ENCODE measurements around the gene HPCAL1. TPM values are rescaled to one million over a fixed set of nuclear protein-coding genes. Genes with fewer than 3 reads are reported as not detected.
"Not testable (repeated sequence)": the region's sequence is repeated elsewhere in the genome, so short reads cannot be mapped to it uniquely, and the experiment has no call there.

The HPCAL1 gene
- total RNA-seq, 1 donor from 2014 or later = 77.1 TPM

DNA sequence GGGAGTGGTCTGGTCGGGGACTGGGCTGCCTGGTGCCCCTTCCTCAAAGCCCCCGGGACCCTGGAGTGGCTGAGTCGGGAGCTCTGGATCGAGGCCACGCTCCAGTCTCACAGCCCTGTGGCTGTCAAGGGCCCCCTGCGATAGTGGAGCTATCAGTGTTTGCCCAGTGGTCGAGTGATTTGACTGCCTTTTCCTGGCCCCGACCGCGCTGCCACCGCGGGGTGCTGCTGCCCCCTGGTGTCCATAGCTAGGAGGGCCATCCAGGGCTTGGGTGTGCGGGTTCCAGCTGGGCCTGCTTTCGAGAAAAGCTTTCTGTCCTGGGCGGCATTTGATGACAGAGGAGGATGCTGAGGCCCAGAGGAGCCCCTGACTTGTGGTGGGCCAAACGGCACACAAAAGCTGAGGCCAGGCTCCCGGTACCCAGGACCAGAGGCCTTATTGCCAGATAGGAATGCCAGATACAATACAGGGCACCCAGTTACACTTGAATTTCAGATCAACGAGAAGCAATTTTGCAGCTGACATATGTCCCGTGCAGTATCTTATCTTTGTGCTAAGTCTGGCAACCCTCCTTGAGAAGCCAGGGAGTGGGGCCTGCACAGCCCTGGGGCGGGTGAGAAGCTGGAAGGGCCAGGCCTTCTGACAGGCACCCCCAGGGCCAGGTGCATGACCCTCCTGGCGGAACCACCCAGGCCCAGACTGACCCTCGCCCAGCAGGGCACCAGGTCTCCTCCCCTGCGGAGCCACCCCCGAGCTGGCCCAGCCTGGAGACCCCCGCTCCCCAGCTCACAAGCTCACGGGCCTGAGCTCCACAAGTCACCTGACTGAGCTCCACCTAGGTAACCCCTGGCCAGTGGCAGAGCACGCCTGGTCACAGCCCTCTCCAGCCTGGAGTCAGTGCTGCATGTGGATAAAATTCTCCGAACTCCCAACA is 132.4 kb downstream of the HPCAL1 start:
- DNase-seq = peak; percentile 94
- no peaks in the 10 kb centered on the region for H3K9me3 Mint-ChIP-seq
- no peak overlapping the region for H3K27ac Mint-ChIP-seq
- peak overlapping the region; percentile 23 for H3K4me3 Mint-ChIP-seq
- peaks cover 4% of the 10 kb centered on the region for H3K27me3 Mint-ChIP-seq
- peaks cover 12% of the 10 kb centered on the region for H3K4me1 Mint-ChIP-seq
- H3K36me3 Mint-ChIP-seq (ENCODE audit: low read depth) = peaks cover 16% of the 10 kb centered on the region
- intact Hi-C loops (cut with micrococcal nuclease) = loop anchor here (1.0 kb wide), 3 partner anchors 165 to 363 kb away; no protein-coding TSS in a partner anchor

DNA sequence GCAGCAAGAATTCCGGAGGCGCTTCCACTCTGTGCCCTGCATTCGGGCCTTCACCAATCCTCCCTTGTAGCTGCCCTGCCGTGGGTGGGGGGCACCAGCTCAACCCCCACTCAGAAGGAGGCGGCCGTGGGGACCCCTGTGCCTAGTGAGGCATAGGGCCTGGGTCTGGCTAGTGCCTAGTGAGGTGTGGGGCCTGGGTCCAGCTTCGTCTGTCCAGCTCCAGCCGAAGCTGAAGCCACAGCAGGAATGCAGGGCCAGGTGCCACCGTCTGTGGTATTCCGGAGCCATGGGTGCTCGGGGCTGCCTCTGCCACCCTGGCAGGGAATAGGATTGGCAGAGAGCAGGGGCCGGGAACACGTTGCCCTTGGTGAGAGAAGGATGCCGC is 133.1 kb downstream of the HPCAL1 start:
- Mint-ChIP-seq H3K27me3 (peaks cover 4% of the 10 kb centered on the region), H3K27ac (no peak overlapping the region), H3K36me3 (ENCODE audit: low read depth) (peaks cover 20% of the 10 kb centered on the region), H3K9me3 (no peaks in the 10 kb centered on the region), H3K4me1 (peaks cover 12% of the 10 kb centered on the region), H3K4me3 (no peak overlapping the region)
- intact Hi-C loops (cut with micrococcal nuclease) = loop anchor here (1.0 kb wide), 3 partner anchors 166 to 364 kb away; no protein-coding TSS in a partner anchor
- DNase-seq = no peak

DNA sequence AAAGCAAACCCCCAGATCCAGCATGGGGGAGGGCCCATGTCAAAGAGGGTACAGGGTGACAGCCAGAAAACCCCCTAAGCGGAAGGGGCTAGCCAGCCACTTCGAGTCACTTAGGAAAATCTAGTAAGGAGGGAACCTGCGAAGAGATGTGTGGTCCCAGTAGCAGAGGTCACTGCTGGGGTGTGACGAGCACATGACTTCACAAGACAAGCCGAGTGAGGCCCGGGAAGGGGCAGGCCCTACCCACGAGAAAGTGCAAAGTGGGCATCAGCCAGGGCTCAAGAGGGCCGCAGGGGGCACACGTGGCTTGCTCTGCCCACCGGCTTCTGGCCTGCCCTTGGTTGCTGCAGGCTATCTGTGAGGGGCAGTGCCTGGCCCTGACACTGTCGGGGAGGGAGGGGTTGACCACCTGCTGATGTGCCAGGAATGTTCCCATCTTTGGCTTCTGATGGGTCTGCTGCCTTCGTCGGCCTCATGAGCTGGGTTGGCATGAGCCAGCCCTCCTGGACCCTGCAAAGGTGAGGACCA is 133.9 kb downstream of the HPCAL1 start:
- H3K9me3 Mint-ChIP-seq = no peaks in the 10 kb centered on the region
- no peak overlapping the region for H3K27ac Mint-ChIP-seq
- peaks cover 4% of the 10 kb centered on the region for H3K27me3 Mint-ChIP-seq
- H3K4me3 Mint-ChIP-seq = no peak overlapping the region
- DNase-seq = no peak
- intact Hi-C loops (cut with micrococcal nuclease) = no loop called here
- H3K4me1 Mint-ChIP-seq = peaks cover 11% of the 10 kb centered on the region
- H3K36me3 Mint-ChIP-seq (ENCODE audit: low read depth) = peaks cover 26% of the 10 kb centered on the region

DNA sequence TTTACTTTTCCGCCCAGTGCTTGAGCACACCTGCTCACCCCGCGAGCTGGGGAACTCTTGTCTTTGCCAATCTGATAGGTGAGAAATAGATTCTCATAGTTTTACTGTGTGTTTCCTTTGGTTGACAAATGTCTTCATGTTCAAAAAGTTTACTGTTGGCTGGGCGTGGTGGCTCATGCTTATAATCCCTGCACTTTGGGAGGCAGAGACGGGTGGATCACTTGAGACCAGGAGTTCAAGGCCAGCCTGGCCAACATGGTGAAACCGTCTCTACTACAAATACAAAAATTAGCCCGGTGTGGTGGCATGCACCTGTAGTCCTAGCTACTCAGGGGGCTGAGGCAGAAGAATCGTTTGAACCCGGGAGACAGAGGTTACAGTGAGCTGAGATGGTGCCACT is 135.1 kb downstream of the HPCAL1 start:
- no peak overlapping the region for H3K4me3 Mint-ChIP-seq
- intact Hi-C loops (cut with micrococcal nuclease) = no loop called here
- H3K27me3 Mint-ChIP-seq = peaks cover 4% of the 10 kb centered on the region
- DNase-seq = no peak
- peaks cover 36% of the 10 kb centered on the region for H3K36me3 Mint-ChIP-seq (ENCODE audit: low read depth)
- no peaks in the 10 kb centered on the region for H3K9me3 Mint-ChIP-seq
- H3K27ac Mint-ChIP-seq = no peak overlapping the region
- H3K4me1 Mint-ChIP-seq = peaks cover 16% of the 10 kb centered on the region

DNA sequence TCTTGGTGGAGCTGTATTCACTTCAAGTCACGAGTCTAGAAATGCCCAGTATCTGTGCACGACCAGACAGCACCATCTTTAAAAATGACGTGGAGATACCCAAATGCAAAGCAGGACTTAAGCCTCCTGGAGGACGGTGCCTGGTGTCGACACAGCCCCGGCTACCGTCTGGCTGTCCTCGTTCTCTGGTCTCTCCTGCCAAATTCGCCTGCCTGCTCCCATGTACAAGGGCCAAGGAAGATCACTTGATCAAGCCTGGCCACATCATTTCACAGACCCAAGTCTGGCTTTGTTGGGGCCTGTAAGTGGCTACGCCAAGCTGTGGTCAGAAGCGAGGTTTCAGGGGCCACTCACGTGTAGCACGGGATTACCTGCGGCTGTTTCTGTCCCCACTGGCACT is 136.0 kb downstream of the HPCAL1 start:
- Mint-ChIP-seq H3K4me3 (no peak overlapping the region), H3K27ac (no peak overlapping the region), H3K9me3 (no peaks in the 10 kb centered on the region), H3K27me3 (no peaks in the 10 kb centered on the region), H3K4me1 (peaks cover 15% of the 10 kb centered on the region), H3K36me3 (ENCODE audit: low read depth) (peaks cover 44% of the 10 kb centered on the region)
- DNase-seq = no peak
- intact Hi-C loops (cut with micrococcal nuclease) = no loop called here

DNA sequence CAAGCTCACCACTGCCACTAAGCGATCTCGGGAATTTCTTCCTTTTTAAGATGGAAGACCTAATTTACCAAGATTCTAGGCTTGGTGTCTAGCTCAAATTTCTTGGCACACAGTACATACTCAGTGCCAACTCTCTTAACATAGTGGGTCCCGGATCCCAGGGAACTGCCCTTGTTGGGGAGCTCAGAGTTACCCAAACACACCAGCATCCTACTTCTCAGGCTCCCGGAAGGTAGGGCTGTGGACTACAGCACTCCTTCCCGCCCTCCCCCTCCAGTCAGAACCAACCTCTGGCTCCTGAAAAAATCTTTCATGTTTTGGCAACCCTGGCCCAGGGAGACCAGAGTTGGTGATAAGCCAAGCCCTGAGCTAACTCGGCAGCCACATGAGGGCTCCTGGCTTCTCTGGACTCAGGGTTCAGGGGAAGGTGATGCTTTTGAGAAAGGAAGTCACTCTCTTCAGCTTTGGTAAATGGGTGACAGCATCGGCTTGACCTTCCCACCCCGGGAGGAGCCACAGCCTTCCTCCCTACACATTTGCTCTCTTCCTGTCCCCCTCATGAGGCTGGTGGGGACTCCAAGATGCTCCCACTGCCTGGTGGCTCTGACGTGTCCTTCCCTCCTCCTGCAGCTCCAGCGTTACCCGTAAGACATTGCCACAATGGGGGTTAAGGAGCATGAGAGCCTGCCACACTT is 136.6 kb downstream of the HPCAL1 start:
- Mint-ChIP-seq H3K4me1 (peaks cover 18% of the 10 kb centered on the region), H3K27me3 (no peaks in the 10 kb centered on the region), H3K27ac (no peak overlapping the region), H3K4me3 (no peak overlapping the region), H3K36me3 (ENCODE audit: low read depth) (peaks cover 51% of the 10 kb centered on the region), H3K9me3 (no peaks in the 10 kb centered on the region)
- intact Hi-C loops (cut with micrococcal nuclease) = no loop called here
- DNase-seq = no peak

DNA sequence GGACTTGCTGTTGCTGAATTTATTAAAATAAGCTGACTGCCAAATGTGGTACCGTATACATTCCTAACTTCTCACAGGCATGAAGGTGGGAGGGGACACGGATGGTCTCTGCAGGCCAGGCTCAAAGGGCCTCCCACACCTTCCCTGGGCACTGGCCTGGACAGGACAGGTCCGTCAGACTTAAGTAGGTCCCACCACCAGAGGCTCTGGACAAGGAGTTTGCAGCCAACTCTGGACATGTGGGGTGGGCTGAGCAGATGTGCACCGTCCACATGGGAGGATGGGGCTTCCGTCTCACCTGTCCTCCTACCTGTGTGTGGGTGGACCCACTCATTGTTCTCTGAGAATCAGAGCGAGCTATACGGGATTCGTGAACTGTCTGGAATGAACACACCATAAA is 137.3 kb downstream of the HPCAL1 start:
- peaks cover 22% of the 10 kb centered on the region for H3K4me1 Mint-ChIP-seq
- H3K27me3 Mint-ChIP-seq = no peaks in the 10 kb centered on the region
- no peak for DNase-seq
- no peak overlapping the region for H3K4me3 Mint-ChIP-seq
- no peak overlapping the region for H3K27ac Mint-ChIP-seq
- no peaks in the 10 kb centered on the region for H3K9me3 Mint-ChIP-seq
- H3K36me3 Mint-ChIP-seq (ENCODE audit: low read depth) = peaks cover 57% of the 10 kb centered on the region
- intact Hi-C loops (cut with micrococcal nuclease) = loop anchor here (10.0 kb wide), 1 partner anchor 885 kb away; the partner anchor contains the start of gene ADAM17

DNA sequence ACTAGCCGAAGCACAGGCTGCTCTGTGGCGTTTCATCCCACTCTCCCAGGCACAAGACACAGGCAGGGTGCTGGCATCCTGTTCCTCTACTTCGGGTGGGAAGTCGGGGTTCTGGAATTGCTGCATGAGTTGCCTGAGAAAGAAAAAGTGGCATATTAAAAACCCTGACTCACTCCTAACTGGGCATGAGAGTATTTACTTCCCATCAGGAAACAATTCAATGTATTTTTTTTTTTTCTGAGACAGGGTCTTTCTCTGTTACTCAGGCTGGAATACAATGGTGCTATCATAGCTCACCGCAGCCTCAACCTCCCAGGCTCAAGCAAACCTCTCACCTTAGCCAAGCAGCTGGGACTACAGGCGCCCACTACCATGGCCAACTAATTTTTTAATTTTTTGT is 138.0 kb downstream of the HPCAL1 start:
- intact Hi-C loops (cut with micrococcal nuclease) = loop anchor here (10.0 kb wide), 1 partner anchor 886 kb away; the partner anchor contains the start of gene ADAM17
- Mint-ChIP-seq H3K27me3 (no peaks in the 10 kb centered on the region), H3K27ac (no peak overlapping the region), H3K4me1 (peaks cover 25% of the 10 kb centered on the region), H3K9me3 (no peaks in the 10 kb centered on the region), H3K4me3 (no peak overlapping the region), H3K36me3 (ENCODE audit: low read depth) (peaks cover 61% of the 10 kb centered on the region)
- DNase-seq = no peak

DNA sequence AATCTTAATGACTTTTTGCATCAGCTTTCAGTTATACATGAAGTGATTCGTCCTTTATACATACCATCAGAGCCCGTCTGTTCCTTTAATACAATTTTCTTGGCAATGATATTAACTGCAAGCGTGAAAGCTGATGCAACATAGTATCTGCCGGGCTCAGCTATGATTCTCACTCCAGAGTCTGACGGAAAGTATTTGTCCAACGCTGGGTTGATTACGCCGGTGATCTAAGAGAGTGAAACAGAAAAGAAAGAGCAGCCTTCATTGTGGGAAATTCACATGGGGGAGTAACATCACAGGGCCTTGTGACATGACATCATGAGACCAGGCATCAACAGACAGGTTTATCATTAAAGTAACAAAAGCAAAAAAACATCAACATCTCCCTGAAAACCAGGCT is 139.2 kb downstream of the HPCAL1 start:
- H3K36me3 Mint-ChIP-seq (ENCODE audit: low read depth) = peaks cover 63% of the 10 kb centered on the region
- H3K9me3 Mint-ChIP-seq = no peaks in the 10 kb centered on the region
- no peak for DNase-seq
- H3K4me1 Mint-ChIP-seq = peaks cover 32% of the 10 kb centered on the region
- intact Hi-C loops (cut with micrococcal nuclease) = loop anchor here (10.0 kb wide), 1 partner anchor 887 kb away; the partner anchor contains the start of gene ADAM17
- no peaks in the 10 kb centered on the region for H3K27me3 Mint-ChIP-seq
- peak overlapping the region; percentile 59 for H3K27ac Mint-ChIP-seq
- no peak overlapping the region for H3K4me3 Mint-ChIP-seq

DNA sequence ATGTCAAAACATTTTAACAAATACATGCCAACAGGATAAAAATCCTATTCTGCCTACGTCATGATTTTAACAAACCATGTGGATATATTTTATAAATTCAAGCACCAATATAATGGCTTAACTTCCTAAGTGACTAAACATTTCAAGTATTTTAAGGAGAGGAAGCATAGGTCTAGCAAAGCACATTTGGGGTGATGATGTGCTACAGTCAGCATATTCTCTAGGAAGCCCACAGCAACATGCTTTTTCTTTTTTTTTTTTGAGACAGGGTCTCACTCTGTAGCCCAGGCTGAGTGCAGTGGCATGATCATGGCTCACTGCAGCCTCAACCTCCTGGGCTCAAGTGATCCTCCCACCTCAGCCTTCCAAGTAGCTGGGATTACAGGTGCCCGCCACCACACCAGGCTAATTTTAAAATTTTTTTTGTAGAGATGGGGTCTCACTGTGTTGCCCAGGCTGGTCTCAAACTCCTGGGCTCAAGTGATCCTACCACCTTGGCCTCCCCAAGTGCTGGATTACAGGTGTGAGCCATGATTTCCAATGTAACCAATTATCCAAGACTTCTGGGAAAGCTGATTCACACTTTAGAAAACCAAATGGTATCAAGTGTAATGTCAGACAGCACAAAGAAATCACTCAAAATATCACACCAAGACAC is 139.9 kb downstream of the HPCAL1 start:
- Mint-ChIP-seq H3K36me3 (ENCODE audit: low read depth) (peaks cover 67% of the 10 kb centered on the region), H3K4me1 (peaks cover 35% of the 10 kb centered on the region)
- H3K27me3 Mint-ChIP-seq, H3K9me3 Mint-ChIP-seq, H3K4me3 Mint-ChIP-seq, DNase-seq, H3K27ac Mint-ChIP-seq: not testable (repeated sequence)
- intact Hi-C loops (cut with micrococcal nuclease) = loop anchor here (10.0 kb wide), 1 partner anchor 888 kb away; the partner anchor contains the start of gene ADAM17

DNA sequence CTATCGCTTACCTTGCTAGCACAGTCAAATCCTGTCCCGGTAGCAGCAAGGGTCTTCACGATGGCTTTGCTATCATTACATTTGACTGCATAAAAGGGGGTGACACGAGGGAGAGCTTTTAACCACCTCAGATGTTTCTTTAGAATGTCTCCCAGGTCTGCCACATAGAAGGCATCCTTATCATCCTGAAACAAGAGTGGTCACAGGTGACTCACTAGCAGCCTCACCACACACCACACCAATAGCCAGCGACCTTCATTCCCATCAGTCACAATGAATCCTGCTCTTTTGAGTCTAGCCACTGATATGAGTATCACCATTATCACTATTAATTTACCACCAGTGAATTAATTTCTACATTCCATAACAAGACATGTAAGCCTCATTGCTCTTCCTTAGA is 141.8 kb downstream of the HPCAL1 start:
- no peaks in the 10 kb centered on the region for H3K9me3 Mint-ChIP-seq
- peak overlapping the region; percentile 15 for H3K4me3 Mint-ChIP-seq
- no peaks in the 10 kb centered on the region for H3K27me3 Mint-ChIP-seq
- peaks cover 59% of the 10 kb centered on the region for H3K36me3 Mint-ChIP-seq (ENCODE audit: low read depth)
- H3K4me1 Mint-ChIP-seq = peaks cover 38% of the 10 kb centered on the region
- peak overlapping the region; percentile 34 for H3K27ac Mint-ChIP-seq
- DNase-seq = peak; percentile 69
- intact Hi-C loops (cut with micrococcal nuclease) = loop anchor here (1.0 to 10.0 kb wide), 3 partner anchors 210 to 890 kb away; partner anchors contain the start of genes ADAM17 and RRM2

DNA sequence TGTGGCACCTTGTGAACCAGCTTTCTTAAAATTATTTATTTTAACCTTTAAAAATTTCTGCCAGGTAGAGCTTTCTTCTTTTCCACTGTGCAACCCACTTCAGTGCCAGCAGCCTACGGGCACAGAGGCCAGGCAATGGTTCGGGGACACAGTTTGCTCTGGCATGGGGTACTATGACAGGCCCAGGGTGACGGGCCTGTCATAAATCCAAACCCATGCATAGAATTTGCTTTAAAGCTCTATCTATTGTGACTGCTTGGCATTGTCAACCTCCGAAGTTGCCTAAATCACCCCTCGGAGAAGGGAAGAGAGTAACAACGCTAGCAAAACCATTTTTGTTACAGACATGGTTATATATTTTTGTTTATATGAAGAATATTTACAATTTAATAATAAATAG is 143.9 kb downstream of the HPCAL1 start:
- peak overlapping the region; percentile 90 for H3K4me3 Mint-ChIP-seq
- peaks cover 47% of the 10 kb centered on the region for H3K4me1 Mint-ChIP-seq
- H3K9me3 Mint-ChIP-seq = no peaks in the 10 kb centered on the region
- DNase-seq = peak; percentile 58
- no peak overlapping the region for H3K27ac Mint-ChIP-seq
- intact Hi-C loops (cut with micrococcal nuclease) = loop anchor here (1.0 to 10.0 kb wide), 5 partner anchors 91 to 892 kb away; partner anchors contain the start of genes ADAM17, CYS1 and HPCAL1
- peaks cover 42% of the 10 kb centered on the region for H3K36me3 Mint-ChIP-seq (ENCODE audit: low read depth)
- H3K27me3 Mint-ChIP-seq = no peaks in the 10 kb centered on the region

DNA sequence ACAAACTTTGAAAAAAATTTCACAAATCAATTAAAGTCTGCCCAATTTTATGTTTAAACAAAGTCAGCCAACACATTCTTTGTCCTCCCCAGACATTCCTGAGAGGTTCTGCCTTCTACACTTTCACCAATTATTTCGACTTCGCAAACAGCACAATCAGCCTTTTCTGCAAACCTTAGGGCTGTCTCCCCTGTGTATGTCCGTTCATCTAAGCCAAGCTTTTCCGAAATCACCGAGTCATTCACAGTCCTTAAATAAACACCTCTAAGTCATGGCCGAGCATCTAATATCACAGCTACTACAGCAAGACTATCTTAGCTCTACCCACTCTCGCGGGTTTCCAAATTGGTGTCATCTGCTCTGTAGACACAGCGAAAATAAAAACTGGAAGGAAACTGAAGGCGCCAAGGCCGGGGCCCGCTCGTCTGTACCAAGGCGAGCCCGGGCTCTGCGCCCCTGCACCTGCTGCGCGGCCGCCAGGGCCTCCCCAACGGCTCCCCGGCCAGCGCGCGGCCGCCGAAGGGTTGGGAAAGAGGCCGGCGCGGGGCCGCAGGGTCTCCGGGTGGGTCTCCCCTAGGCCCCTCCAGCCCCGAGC is 144.7 kb downstream of the HPCAL1 start:
- no peaks in the 10 kb centered on the region for H3K9me3 Mint-ChIP-seq
- peaks cover 34% of the 10 kb centered on the region for H3K36me3 Mint-ChIP-seq (ENCODE audit: low read depth)
- peaks cover 43% of the 10 kb centered on the region for H3K4me1 Mint-ChIP-seq
- DNase-seq = no peak
- H3K27me3 Mint-ChIP-seq = no peaks in the 10 kb centered on the region
- intact Hi-C loops (cut with micrococcal nuclease) = loop anchor here (1.0 to 10.0 kb wide), 5 partner anchors 90 to 893 kb away; partner anchors contain the start of genes ADAM17, CYS1 and HPCAL1
- H3K4me3 Mint-ChIP-seq = peak overlapping the region; percentile 90
- H3K27ac Mint-ChIP-seq = peak overlapping the region; percentile 96

All from activated CD4-positive, alpha-beta T cell treated with anti-CD3 and anti-CD28 coated beads, Interleukin-2, amount 10 ng/mL, durations not matched to agents 24 days and 14 days (primary cell).